Regular cardiac myocyte (primary cell): Measurements from ENCODE around the gene PTMA. TPM values are rescaled to one million over a fixed set of nuclear protein-coding genes. Genes with fewer than 3 reads are reported as not detected.

Experiments used
- total RNA-seq: library from RNA; depleted of rRNA; stranded (reverse); fragments of >200 nt; gene quantifications from 2 replicates; pipeline ENCODE4 v1.2.3, GENCODE V29; 2014

Gene PTMA, protein sequence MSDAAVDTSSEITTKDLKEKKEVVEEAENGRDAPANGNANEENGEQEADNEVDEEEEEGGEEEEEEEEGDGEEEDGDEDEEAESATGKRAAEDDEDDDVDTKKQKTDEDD
- 519 and 668 TPM in 2 replicates for total RNA-seq

GRCh38 chr2:231707927-231708772, at the start of gene PTMA:
TSS of gene PTMA (plus strand) at chr2:231708525. CDS start at chr2:231708707, 182 bp downstream.

Other genes with a start within 250 kb of the PTMA start
- gene NCL, start 244.0 kb upstream of the PTMA start, total RNA-seq, result 102 and 346 TPM in 2 replicates
- gene NMUR1, start 178.1 kb upstream of the PTMA start, total RNA-seq, result under 0.01 TPM in 1 of 2 replicates, not detected in the other
- not detected in 2 replicates for gene TEX44, start 115.7 kb upstream of the PTMA start, total RNA-seq
- gene PDE6D, start 72.8 kb downstream of the PTMA start, total RNA-seq, result 19.4 and 26.1 TPM in 2 replicates
- 15.7 and 16.1 TPM in 2 replicates for gene COPS7B, start 77.9 kb downstream of the PTMA start, total RNA-seq
- gene NPPC, start 217.9 kb downstream of the PTMA start, total RNA-seq, result not detected in 2 replicates